Measurements from ENCODE around the gene C14orf39. TPM values are rescaled to one million over a fixed set of nuclear protein-coding genes. Genes with fewer than 3 reads are reported as not detected.

C14orf39 gene, protein sequence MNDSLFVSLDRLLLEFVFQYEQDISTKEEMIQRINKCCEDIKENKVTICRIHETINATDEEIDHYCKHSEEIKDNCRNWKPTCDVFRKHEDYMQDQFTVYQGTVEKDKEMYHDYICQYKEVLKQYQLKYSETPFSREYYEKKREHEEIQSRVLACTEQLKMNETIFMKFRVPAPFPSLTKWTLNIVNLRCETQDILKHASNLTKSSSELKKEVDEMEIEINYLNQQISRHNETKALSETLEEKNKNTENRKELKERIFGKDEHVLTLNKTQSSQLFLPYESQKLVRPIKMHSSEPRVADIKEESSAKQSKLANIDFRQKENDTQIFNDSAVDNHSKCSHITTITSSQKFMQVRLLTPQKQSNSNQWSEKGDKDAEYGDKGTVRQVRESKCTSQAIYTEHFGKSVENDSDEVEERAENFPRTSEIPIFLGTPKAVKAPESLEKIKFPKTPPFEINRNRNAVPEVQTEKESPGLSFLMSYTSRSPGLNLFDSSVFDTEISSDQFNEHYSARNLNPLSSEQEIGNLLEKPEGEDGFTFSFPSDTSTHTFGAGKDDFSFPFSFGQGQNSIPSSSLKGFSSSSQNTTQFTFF
- total RNA-seq, result not detected

DNA sequence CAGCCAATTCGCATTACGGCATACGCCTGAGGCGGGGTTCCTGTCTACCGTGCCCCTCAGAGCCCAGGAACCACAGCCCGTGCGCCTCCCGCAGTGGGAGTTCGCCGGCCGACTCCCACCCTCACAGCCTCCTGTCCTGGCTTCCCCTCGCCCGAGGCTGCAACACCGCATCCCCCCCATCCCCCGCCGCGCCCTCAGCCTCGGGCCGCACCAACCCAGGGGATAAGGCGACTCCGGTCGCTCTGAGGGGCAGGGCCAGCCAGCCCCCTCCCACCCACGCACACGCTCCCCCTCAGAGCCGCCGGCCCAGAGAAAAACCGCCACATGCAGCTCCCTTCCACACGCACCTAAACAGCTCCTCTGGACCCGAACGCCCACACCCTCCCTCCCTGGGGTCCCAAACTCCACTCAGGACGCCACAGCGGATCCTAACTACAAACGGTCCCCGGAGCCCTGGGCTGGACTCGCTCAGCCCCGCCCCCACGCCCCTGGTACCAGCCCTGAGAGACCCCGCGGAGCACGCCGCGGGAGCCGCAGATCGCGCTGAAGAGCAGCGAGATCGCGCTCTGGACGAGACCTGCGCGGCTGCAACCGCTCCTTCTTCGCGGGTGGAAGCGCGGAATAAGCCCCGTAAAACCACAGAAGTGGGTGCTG lies at the start of gene C14orf39:
TSS of gene C14orf39 (minus strand) at position 466 of the 654 bp plus-strand sequence. CDS start 985 bp downstream, outside the sequence.
- no peak for DNase-seq

DNA sequence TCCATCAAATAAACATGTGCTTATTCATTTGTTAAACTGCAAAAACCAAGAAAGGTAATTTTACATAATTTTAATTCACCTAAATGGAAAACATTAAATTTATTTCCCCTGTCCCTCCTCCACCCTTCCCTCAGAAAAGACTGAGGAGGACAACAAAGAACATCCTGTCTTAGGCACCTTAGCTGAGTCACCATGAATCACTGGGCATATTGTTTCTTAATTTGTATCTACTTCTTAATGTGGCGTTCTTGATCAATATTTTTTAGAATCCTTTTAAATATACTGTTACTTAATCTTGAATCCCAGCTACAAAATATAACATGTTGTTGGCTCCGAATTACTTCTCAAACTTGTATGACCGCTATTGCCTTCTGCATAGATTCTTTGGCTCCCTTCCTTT lies 46.6 kb upstream of the C14orf39 start:
- DNase-seq, result no peak

DNA sequence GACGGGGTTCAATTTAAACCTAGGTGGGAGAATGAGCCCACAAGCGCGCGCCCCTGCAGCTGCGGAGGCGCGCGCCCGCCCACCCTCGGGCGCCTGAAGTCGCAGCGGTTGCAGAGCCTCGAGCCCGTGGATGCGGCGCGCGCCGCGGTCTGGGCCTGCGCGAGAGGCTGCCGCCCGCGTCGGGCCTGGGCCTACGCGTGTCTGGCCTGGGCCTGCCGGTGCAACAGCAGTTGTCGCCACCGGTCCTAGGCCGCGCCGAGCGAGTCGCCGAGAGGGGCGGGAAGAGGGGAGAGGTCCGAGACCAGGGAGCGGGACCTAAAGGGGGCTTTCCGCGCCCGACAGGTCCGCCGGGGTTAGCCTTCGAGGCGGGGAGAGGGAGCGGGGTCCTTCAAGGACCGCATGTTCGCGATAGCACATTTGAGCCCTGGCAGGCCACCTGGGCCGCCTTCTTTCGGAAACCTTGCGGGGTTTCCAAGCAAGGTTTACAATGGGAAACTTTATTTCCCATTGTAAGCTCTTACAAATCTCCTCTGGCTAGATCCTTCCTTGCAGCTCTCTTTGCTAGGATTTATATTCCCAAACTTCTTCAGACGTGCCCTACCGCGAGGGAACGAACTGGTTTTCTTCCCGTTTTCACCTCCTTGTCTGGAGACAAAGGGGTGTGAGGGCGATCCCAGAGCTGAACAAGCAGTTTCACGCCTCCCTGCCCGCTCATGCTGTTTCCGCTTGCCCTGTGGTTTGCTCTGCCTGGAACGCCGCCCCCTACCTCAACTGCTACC lies 29.8 kb upstream of the C14orf39 start:
- DNase-seq, result no peak

DNA sequence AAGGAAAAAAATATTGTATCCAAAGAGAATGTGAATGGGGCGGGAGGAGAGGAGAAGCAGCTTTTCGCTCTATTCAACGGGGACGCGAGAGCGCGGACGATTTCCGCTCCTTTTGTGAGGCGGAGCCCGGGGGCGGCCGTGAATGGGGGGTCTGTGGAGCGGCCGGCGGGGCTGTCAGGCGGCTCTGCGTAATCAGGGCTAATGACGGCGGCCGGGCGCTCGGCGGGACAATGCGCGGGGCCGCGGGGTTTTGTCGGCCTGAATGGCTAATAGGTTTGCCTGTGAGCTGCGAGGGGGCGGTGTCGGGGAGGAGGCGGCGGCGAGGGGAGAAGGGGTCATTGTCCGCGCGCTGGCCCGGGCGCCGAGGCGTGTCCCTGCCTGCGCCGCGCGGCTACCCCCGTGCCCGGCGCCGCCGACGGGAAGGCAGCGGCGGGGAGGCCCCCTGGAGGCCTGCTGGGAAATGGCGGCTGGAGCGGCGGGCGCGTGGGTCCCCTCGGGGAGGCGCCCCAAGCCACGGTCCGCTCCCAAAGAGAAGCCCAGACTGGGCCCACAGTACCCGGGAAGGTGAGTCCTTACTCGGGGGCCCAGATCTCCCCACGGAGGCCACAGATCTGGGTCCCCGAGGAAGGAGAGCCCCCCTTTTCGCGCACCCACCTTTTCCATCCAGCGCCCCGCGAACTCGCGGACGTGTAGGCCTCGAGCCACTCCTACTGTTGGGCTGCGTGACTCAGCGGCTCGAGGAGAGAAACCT lies 29.1 kb upstream of the C14orf39 start:
- DNase-seq, result no peak

DNA sequence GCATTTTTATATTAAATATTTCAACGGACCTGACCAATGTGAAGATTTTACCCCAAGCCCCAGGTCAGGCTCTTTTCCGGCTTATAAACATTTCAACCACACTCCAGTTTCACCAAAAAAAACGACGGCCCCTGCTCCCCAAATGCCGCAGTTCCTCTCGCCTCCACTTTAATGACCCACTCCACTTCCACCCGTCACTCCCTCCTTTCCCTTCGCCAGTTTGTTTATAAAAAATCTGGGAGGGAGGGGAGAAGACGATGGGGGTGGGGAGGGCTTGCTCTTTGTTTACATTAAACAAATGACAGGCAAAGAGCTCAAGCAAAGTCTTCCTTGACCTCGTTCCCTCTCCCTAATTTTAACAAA lies 28.5 kb upstream of the C14orf39 start:
- DNase-seq, result no peak

DNA sequence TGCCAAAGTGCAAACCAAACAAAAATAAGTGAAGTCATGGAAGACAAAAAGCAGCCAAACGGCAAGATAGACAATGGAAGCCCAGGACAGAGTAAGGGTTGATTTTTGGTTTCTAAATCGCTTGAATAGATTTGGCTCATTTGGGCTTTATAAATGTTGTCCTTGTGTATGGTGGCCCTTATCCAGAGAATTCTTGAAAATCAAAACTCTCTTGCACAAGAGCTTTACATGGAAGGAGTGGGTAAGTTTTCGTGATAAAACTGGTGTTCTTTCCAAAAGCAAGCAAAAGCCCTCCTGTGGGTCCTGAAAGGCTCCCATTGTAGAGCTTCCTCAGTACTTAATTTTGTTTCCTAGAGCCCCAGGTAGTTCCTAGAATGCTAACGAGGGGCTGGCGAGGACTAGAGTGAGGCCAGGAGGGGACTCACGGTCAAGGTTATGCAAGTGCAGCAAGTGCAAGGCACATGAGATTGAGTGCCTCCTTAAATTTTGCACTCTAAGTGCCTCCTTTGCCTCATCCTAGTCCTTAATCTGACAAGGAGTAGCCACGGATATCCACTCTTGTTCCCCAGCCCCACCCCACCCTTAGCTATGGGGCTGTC lies 27.2 kb upstream of the C14orf39 start:
- DNase-seq, result no peak

DNA sequence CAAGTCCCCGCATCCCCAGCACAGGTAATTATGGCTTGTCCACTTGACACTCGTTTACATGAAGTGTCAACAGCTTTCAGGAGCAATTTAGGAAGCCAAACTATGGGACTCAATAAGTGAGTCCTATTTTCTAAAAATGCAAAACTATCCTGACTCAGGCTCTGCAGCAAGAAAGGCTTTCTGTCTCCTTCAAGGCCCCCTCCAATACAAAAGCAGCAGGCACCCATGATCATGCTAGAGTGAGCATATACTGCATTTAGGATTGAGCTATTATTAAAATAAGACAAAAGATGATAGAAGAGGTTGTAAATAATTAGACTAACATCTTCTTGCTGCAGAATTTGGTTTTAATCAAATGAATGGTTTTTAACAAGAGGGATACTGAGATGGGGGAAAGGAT lies 26.3 kb upstream of the C14orf39 start:
- no peak for DNase-seq

DNA sequence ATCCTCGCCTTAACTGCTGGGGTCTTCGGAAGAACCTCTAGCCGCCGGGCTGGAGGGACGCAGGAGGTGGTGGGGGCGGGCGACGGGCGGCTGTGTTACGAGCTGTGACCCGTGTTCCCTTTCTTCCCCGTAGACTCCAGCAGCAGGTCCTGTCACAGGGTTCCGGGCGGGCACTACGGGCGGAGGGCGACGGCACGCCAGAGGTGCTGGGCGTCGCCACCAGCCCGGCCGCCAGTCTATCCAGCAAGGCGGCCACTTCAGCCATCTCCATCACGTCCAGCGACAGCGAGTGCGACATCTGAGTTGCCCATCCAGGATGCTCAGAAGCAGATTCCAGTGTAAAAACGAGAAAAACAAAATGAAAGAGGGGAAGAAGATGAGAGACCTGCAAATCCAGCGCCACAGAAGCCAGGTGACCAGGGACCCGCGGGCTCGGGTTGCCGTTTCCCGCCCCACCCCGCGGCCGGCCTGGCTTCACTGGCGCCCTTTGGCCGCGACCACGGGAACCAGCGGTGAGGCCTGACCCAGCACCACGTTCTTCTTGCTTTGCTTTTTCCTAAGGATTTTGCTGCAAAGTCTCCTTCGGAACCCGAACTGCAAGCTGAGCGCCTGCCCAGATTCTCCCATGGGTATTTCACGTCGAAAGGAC lies 25.2 kb upstream of the C14orf39 start:
- DNase-seq, result no peak

DNA sequence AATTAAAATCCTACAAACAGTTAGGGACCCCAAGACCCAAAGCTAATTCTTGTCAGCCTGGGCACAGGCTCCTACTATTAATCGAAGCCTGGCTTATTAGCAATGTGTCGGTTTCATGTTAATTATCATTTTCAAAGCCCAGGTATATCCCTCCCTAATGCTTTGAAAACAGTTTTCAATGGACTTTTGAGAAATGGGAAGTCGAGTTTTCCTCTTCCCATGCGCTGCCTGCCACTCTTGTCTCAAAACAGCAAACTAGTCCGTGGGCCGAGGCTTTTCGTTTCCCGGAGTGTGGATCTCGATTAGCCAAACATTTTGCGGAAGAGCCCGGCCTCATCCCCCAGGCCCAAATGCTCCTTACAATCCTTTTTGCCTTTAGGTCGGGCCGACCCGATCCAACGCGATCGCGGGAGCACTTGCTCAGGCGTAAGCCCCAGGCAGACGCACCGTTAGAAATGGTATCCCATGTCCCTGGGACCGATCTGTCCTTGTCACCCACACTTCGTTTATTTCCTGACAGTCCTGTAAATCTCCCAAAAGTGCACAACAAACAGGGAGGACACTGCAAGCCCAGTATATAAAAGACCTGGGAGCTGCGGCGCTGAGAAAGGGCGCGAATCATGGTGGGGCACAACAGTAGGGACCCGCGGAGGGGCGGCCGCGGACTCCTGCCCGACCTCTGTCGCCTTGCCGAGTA lies 24.5 kb upstream of the C14orf39 start:
- DNase-seq, result no peak

DNA sequence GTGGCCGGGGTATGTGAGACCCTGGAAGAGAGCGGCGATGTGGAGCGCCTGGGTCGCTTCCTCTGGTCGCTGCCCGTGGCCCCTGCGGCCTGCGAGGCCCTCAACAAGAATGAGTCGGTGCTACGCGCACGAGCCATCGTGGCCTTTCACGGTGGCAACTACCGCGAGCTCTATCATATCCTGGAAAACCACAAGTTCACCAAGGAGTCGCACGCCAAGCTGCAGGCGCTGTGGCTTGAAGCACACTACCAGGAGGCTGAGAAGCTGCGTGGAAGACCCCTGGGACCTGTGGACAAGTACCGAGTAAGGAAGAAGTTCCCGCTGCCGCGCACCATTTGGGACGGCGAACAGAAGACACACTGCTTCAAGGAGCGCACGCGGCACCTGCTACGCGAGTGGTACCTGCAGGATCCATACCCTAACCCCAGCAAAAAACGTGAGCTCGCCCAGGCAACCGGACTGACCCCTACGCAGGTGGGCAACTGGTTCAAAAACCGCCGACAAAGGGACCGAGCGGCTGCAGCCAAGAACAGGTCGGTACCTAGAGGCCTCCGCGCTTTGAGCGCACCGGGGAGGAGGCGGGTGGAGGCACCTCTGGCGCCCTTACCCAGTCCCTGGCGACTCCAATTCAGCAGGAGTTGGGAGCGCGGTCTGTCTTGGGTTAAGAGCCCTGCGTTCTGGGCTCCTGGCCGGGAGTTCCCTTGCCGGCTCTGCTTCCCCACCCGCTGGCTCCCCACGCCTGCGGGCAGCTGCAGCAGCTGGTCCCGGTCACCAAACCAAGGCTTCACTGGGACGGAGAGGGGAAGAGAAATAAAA lies 23.8 kb upstream of the C14orf39 start:
- DNase-seq, result no peak

DNA sequence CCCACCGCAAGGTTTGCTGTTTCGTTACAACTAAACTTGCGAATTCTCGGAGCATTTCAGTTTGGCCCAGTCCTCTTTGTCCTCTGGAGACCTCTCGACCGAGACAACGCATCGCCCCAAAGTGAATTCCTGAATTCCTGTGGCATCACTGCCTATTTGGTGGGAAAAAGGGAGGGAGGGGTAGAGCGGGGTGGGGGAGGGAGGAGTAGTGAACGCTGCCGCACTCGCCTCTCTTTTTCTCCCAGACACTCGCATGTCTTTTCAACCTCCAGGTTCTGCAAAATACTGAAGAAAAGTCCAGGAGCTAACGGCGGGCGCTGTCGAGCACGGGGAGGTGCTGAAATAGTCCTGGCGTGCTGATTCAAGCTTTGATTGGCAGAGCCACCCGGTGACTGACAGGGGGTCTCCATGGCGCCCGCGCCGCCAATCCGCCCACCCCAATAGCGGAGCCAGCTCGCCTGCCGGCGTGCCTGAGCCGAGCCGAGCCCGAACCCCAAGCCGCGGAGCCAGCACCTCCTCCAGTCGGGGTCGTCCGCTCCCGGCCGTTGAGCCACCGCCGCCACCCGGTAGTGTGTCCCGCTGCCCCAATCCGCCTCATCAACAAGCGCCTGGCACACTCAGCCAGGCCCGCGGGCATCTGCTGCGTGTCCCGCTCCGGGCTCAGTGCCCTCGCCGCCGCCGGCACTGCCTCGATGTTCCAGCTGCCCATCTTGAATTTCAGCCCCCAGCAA lies 23.0 kb upstream of the C14orf39 start, which contains the start of gene SIX6:
TSS of gene SIX6 (plus strand) at position 440 of the 731 bp plus-strand sequence. CDS start at position 693, 253 bp downstream.
- no peak for DNase-seq

DNA sequence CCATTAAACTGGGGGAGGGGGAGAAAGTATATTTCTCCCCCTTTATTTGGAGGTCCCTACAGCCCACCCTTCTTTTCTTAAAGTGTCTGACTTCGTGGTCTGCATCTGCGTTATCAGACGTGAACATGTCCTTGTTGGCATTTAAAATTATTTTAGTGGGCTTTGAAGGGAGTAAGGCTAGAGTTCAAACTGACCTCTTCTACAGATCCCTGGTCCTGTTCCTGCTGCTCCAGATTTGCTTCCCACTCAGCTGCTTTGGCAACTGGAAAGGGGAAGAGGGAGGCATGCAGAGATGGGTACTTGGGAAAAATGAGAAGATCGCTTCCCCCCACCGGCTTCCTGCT lies 22.5 kb upstream of the C14orf39 start:
- DNase-seq, result no peak

DNA sequence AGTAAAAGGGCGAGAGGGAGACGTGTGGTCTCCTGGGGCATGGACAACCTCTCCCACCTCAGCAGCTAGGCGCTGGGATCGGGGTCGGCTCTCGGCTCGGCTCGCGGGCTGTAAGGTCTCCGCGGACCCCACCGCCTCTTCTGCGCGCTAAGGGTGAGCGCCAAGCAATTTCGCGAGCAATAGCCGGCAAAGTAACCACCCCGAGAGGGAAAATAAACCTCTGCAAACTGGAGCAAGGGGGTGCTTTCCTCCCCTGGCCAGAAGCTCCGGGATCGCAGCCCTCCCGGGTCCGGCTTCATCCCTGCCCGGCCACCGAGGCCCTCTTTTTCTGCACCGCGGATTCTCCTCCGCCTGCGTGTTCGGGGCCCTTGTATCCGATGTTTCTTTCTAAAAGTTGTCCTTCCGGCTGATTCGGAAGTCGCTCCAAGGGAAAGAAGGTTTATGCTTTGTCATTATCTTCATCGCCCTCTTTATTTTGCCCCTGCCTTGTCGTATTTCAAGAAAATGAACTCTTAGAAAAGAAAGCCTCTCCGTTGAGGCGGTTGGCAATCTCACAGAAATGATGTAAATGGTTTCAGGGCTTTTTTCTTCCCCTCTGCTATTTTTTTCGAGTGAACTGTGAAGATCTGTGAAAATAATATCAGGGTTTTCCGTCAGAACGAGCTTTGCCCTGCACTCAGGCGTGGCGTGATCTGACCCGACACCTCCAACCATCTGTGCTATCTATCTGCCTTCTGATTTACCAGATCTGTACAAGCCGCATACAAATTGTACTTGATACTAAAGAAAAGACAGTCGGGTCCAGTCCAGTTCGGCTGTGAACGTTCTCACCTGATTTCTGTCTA lies 21.3 kb upstream of the C14orf39 start:
- no peak for DNase-seq

DNA sequence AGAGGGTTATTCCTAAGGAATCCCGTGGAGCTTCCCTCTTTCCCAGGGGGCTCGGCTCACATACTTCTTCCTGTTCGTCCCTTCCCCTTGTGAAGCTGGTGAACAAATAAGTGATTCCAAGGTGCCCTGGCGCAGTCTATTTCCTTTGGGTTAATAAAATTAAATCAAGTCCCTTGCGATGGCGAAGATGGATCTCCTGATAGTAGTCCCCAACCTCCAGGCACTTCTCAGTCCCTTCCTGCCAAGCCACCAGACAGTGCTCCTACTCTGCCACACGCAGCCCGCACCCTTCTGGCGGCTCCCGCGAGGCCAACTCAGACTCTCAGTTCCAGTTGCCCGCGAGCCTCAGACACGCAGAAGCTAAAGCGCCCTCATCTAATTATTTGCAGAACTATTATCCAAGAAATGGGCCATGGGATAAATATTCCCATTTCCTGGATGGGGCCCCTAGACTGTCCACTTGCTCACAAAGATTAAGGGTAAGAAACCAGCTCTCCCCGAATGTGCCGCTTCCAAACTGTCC lies 20.7 kb upstream of the C14orf39 start:
- DNase-seq, result no peak

DNA sequence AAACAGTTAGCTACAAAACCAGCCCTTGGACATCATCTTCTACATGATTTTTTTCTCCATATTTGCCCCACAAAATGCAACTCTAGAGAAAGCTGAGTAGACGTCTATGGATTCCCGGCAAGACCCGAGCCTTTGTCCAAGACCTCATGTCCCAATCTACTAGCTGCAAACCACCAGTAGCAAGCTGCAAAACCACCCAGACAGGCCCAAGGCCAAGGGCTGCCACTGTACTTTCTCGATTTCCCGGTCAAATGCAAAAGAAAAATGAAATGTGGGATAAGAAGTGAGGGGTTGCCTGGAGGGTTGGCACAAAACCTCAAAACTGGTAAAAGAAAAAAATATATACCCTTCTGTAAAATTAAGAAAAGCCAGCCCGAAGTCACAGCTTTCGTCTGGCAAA lies 20.1 kb upstream of the C14orf39 start:
- no peak for DNase-seq

DNA sequence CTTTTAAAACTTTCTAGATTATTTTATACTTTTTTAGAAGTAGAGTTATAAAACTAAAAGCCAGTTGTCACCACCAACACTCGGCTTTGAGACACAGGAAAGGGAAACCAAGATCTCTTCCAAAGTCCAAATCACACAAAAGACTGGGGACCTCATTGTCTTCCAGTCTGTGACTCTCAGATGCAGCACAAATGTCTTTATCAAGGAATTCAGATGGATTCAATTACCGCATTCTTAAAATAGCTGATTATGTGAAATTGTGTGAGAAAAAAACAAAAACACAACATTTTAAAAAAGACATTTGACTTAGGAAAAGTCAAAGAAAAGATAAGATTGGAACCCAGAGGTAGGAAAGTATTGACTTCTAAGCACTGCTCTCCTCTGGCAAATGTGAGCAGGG lies 19.6 kb upstream of the C14orf39 start:
- DNase-seq, result no peak

DNA sequence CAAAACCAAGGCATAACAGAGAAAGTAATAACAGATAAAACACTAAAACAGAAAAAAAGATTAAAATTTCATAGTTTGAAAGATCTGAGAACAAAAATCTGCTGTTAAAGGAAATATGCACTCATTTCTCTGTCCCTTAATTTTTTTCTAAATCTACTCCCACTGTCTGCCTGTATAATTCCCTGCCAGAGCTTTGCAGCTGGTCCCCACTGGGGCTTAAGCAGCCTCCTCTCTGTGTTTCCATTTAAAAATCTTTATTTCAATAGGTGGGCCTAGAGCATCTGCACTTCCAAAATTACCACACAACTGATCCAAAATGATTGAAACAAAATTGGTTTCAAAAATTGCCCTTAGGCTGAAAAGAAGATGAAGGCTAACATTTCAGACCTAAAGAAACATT lies 16.7 kb upstream of the C14orf39 start:
- no peak for DNase-seq

DNA sequence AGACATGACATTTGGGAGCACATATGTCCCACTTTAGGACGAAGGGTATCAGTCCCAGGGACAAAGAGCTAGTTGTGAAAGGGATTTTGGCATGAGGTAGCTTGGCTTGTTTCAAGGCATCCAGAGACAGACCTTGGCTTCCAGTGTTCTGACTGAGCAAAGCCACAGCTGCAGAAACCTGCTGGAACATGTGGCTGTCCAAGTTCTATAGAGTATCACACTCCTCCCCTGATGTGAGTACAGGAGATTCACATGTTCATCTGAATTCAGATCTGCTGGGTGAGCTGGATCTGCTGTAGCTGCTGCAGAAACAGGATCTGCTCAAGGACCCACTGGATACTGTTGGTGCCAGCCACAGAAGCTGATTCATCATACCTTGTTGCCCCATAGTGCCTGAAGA lies 10.1 kb upstream of the C14orf39 start:
- no peak for DNase-seq

Measured in effector CD4-positive, alpha-beta T cell (primary cell).